ENCODE data around the gene TBR1. TPM values are rescaled to one million over a fixed set of nuclear protein-coding genes. Genes with fewer than 3 reads are reported as not detected.

Gene TBR1
- total RNA-seq, 4 donors from 2014 or later = not detected

GRCh38 chr2:161425728-161426454, 9.8 kb downstream of the TBR1 start:
- no peak for TF ChIP-seq CTCF (IDR thresholded peaks at IDR 0.05; ENCODE audit: low read depth)

- no peak for TF ChIP-seq CTCF (IDR thresholded peaks at IDR 0.05; ENCODE audit: low read depth)
Observed at GRCh38 chr2:161426455-161426921, 10.4 kb downstream of the TBR1 start.

GRCh38 chr2:161426922-161427663, 11.0 kb downstream of the TBR1 start:
- TF ChIP-seq CTCF (IDR thresholded peaks at IDR 0.05; ENCODE audit: low read depth) = no peak

DNA sequence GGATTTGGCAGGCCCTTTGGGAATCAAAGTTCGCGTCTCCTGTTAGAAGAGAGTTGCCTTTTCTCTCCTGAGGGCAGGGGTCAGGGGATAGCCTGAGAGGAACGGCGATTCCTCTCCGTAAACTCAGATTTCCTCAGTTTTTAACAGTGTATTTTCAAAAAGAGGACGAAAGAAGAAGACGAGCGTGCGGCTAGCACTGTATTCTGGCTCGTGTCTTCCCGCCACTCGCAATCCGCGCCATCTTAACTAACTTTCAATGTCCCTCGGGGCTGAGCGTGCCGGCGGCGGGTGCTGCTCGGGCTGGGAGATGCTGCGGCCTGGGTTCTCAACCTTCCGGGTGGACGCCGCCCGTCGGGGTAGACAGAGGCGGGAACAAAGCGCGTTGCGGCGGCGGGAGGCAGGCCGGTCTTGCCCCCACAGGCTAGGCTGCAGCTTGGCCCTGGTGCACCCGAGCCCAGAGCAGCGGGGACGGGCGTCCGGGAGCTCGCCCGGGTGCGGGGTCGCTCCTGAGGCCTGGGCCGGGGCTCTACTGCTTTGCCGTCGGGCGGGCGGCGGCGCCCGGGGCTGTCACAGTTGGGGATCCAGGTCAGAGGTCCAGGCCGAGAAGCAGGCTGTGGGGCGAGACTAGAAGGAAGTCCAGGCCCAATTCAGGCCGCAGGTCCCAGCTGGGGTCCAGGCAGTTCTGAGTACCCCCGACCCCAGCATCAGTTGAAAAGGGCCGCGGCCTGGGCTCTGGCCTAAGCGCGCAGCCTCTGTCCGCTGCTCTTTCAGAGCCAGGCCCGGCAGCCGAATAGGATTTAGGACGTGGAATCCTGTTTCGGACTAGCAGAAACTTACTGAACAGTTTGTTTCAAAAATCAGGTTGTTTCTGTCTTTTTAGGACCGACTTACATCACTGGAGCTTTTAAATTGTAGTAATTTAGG, 11.8 kb downstream of the TBR1 start:
- TF ChIP-seq CTCF (IDR thresholded peaks at IDR 0.05; ENCODE audit: low read depth) = no peak

- no peak for TF ChIP-seq CTCF (IDR thresholded peaks at IDR 0.05; ENCODE audit: low read depth)
Observed at GRCh38 chr2:161430386-161430785, 14.3 kb downstream of the TBR1 start.

GRCh38 chr2:161432107-161432506, 16.0 kb downstream of the TBR1 start:
- TF ChIP-seq CTCF (IDR thresholded peaks at IDR 0.05; ENCODE audit: low read depth) = no peak

All from subcutaneous adipose tissue (tissue), 4 donors.